SW 1271 (cell line): ENCODE results near the gene YTHDF1.

Experiments used
- DNase-seq, 2 experiments: peaks; one replicate each; lab custom pipeline; 2025; lab: John Stamatoyannopoulos, UW

YTHDF1 gene

GRCh38 chr20:63208346-63208909 lies 7.5 kb downstream of the YTHDF1 start:
- DNase-seq, result no peak

GRCh38 chr20:63206878-63207277 lies 9.1 kb downstream of the YTHDF1 start:
- DNase-seq, result no peak

- no peak for DNase-seq
Measured at GRCh38 chr20:63205896-63206295, 10.0 kb downstream of the YTHDF1 start.

GRCh38 chr20:63204362-63204761 lies 11.6 kb downstream of the YTHDF1 start:
- DNase-seq, result no peak

- no peak for DNase-seq
Measured at GRCh38 chr20:63202811-63203526, 13.0 kb downstream of the YTHDF1 start.

- no peak for DNase-seq
Measured at GRCh38 chr20:63202021-63202420, 13.9 kb downstream of the YTHDF1 start.

GRCh38 chr20:63198606-63199005 lies 17.3 kb downstream of the YTHDF1 start:
- no peak for DNase-seq

- no peak for DNase-seq
Measured at GRCh38 chr20:63196768-63197470, 19.0 kb downstream of the YTHDF1 start.

- DNase-seq, result no peak
Measured at GRCh38 chr20:63194797-63195173, 21.1 kb downstream of the YTHDF1 start.

- DNase-seq, result no peak
Measured at GRCh38 chr20:63194007-63194796, 21.7 kb downstream of the YTHDF1 start.

GRCh38 chr20:63192721-63193120 lies 23.2 kb downstream of the YTHDF1 start:
- no peak for DNase-seq

- no peak for DNase-seq
Measured at GRCh38 chr20:63191400-63191799, 24.5 kb downstream of the YTHDF1 start.

- DNase-seq, result no peak
Measured at GRCh38 chr20:63190828-63191227, 25.1 kb downstream of the YTHDF1 start.

- no peak for DNase-seq
Measured at GRCh38 chr20:63189846-63190559, 25.9 kb downstream of the YTHDF1 start.

GRCh38 chr20:63189322-63189642 lies 26.6 kb downstream of the YTHDF1 start:
- DNase-seq, result no peak

- no peak for DNase-seq
Measured at GRCh38 chr20:63188641-63189321, 27.1 kb downstream of the YTHDF1 start.

- no peak for DNase-seq
Measured at GRCh38 chr20:63188159-63188442, 27.8 kb downstream of the YTHDF1 start.

GRCh38 chr20:63187338-63188158 lies 28.4 kb downstream of the YTHDF1 start:
- DNase-seq, result no peak

GRCh38 chr20:63186528-63187316 lies 29.2 kb downstream of the YTHDF1 start:
- DNase-seq, result no peak

GRCh38 chr20:63186084-63186483 lies 29.8 kb downstream of the YTHDF1 start:
- no peak for DNase-seq
